ENCODE measurements around the gene PCNX2. TPM values are rescaled to one million over a fixed set of nuclear protein-coding genes. Genes with fewer than 3 reads are reported as not detected.

PCNX2 gene
- total RNA-seq, 4 donors from 2014 or later: 4.3 to 19.5 (median 9.0) TPM

GRCh38 chr1:232968965-232969364 lies 326.6 kb downstream of the PCNX2 start:
- TF ChIP-seq POLR2A (IDR thresholded peaks at IDR 0.05) (no peak), CTCF (IDR thresholded peaks at IDR 0.05) (no peak)
- Histone ChIP-seq H3K36me3 (peaks cover 6 to 88% (median 10%) of the 10 kb centered on the region in 3 donors), H3K4me3 (no peak overlapping the region), H3K9me3 (peaks cover 0 to 16% (median 11%) of the 10 kb centered on the region in 3 donors), H3K27ac (no peak overlapping the region), H3K4me1 (peaks cover 0 to 19% (median 3%) of the 10 kb centered on the region in 3 donors), H3K27me3 (no peaks in the 10 kb centered on the region)
- intact Hi-C loops (cut with DNase I): no loop called here
- no peak for DNase-seq
- WGBS, 2 donors: 100% methylated on average over 1 of the region's 3 CpGs; no CpG with 5 or more reads in 1 of the 2 donors

GRCh38 chr1:232968391-232968790 lies 327.1 kb downstream of the PCNX2 start:
- 82 to 98% methylated on average over 5 of the region's 5 CpGs for WGBS, 2 donors
- no peaks in the 10 kb centered on the region for H3K27me3 ChIP-seq
- peaks cover 6 to 82% (median 10%) of the 10 kb centered on the region in 3 donors for H3K36me3 ChIP-seq
- no peak for TF ChIP-seq CTCF (IDR thresholded peaks at IDR 0.05)
- no peak for TF ChIP-seq POLR2A (IDR thresholded peaks at IDR 0.05)
- peaks cover 0 to 11% (median 9%) of the 10 kb centered on the region in 3 donors for H3K9me3 ChIP-seq
- DNase-seq: no peak
- no peak overlapping the region for H3K27ac ChIP-seq
- peaks cover 0 to 25% (median 3%) of the 10 kb centered on the region in 3 donors for H3K4me1 ChIP-seq
- no peak overlapping the region for H3K4me3 ChIP-seq
- intact Hi-C loops (cut with DNase I): no loop called here

GRCh38 chr1:232966663-232967062 lies 328.9 kb downstream of the PCNX2 start:
- Histone ChIP-seq H3K27ac (no peak overlapping the region), H3K9me3 (no peaks in the 10 kb centered on the region), H3K27me3 (no peaks in the 10 kb centered on the region), H3K4me3 (no peak overlapping the region), H3K4me1 (peaks cover 0 to 28% (median 7%) of the 10 kb centered on the region in 3 donors), H3K36me3 (peaks cover 6 to 65% (median 10%) of the 10 kb centered on the region in 3 donors)
- DNase-seq: no peak
- intact Hi-C loops (cut with DNase I): no loop called here
- TF ChIP-seq POLR2A (IDR thresholded peaks at IDR 0.05) (no peak), CTCF (IDR thresholded peaks at IDR 0.05) (no peak)
- WGBS, 2 donors: 70 to 89% methylated on average over 4 of the region's 4 CpGs

- 82 to 88% methylated on average over 1 of the region's 6 CpGs for WGBS, 2 donors
- Histone ChIP-seq H3K4me1 (peaks cover 0 to 28% (median 7%) of the 10 kb centered on the region in 3 donors), H3K4me3 (no peak overlapping the region), H3K9me3 (no peaks in the 10 kb centered on the region), H3K27ac (peak overlapping the region in 2 of 4 donors; percentile 1 to 40), H3K36me3 (peaks cover 0 to 62% (median 6%) of the 10 kb centered on the region in 3 donors), H3K27me3 (no peaks in the 10 kb centered on the region)
- no peak for DNase-seq
- intact Hi-C loops (cut with DNase I): no loop called here
- no peak for TF ChIP-seq POLR2A (IDR thresholded peaks at IDR 0.05)
- TF ChIP-seq CTCF (IDR thresholded peaks at IDR 0.05): no peak
These were observed 329.7 kb downstream of the PCNX2 start for GRCh38 chr1:232965912-232966217.

- no peak for DNase-seq
- intact Hi-C loops (cut with DNase I): no loop called here
- no peak overlapping the region for H3K4me3 ChIP-seq
- H3K9me3 ChIP-seq: no peaks in the 10 kb centered on the region
- peaks cover 0 to 28% (median 7%) of the 10 kb centered on the region in 3 donors for H3K4me1 ChIP-seq
- H3K36me3 ChIP-seq: peaks cover 0 to 62% (median under 1%) of the 10 kb centered on the region in 3 donors
- 57% methylated on average over 3 to 4 of the region's 10 CpGs for WGBS, 2 donors
- no peak for TF ChIP-seq CTCF (IDR thresholded peaks at IDR 0.05)
- TF ChIP-seq POLR2A (IDR thresholded peaks at IDR 0.05): no peak
- peak overlapping the region in 2 of 4 donors; percentile 1 to 40 for H3K27ac ChIP-seq
- H3K27me3 ChIP-seq: no peaks in the 10 kb centered on the region
These were observed 330.2 kb downstream of the PCNX2 start for GRCh38 chr1:232965124-232965911.

Measured in esophagus squamous epithelium (tissue), 5 donors.